ENCODE results near the gene SEMA5A. TPM values are rescaled to one million over a fixed set of nuclear protein-coding genes. Genes with fewer than 3 reads are reported as not detected.

The SEMA5A gene
- total RNA-seq, 1 donor from 2014 or later = 13.8 TPM

DNA sequence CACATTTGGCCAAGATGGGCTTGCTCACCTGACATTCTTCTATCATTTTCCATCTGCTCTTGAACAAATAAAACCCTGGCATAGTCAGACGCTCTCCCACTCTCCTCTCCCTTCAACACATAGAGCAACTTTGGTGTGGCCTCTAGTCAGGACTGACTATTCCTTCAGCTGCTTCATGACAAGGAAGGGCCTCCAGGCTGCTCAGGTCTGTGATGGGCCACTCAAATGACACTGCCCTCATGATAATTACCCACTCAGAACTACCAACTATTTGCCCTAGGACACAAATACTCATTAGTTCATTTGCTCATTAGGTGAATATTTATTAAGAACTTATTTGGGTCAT lies 376.3 kb downstream of the SEMA5A start:
- Histone ChIP-seq H2AFZ (ENCODE audit: low read depth, low read length) (no peak overlapping the region), H4K20me1 (ENCODE audit: insufficient read depth, low read length) (no peaks in the 10 kb centered on the region), H3K36me3 (ENCODE audit: insufficient read depth, low read length) (no peaks in the 10 kb centered on the region), H3K9me3 (ENCODE audit: insufficient read depth, low read depth, low read length) (no peaks in the 10 kb centered on the region), H3K27me3 (ENCODE audit: insufficient read depth, low read length) (no peaks in the 10 kb centered on the region), H3K4me1 (ENCODE audit: insufficient read depth, low read length) (peaks cover 7% of the 10 kb centered on the region), H3K4me2 (ENCODE audit: low read length) (no peak overlapping the region), H3K79me2 (ENCODE audit: insufficient read depth, low read length) (no peaks in the 10 kb centered on the region), H3K4me3 (ENCODE audit: insufficient read depth, low read depth, low read length) (no peak overlapping the region), H3K9ac (ENCODE audit: low read length) (no peak overlapping the region), H3K27ac (ENCODE audit: low read depth, low read length) (no peak overlapping the region)
- FAIRE-seq (no peak), DNase-seq (ENCODE audit: low read depth) (no peak)
- no peaks in the 10 kb centered on the region for H3K27me3 Mint-ChIP-seq (ENCODE audit: low read depth, unreplicated experiment)
- H3K36me3 Mint-ChIP-seq (ENCODE audit: low read depth, unreplicated experiment) = no peaks in the 10 kb centered on the region
- H3K9me3 Mint-ChIP-seq (ENCODE audit: unreplicated experiment) = peaks cover 5% of the 10 kb centered on the region
- no peak overlapping the region for H3K27ac Mint-ChIP-seq (ENCODE audit: unreplicated experiment)
- no peak for TF ChIP-seq EZH2 (IDR thresholded peaks at IDR 0.05; ENCODE audit: insufficient read depth, low read length)
- no peak for TF ChIP-seq CTCF (IDR thresholded peaks at IDR 0.05; ENCODE audit: insufficient read depth, low read depth, low read length)
- peaks cover 6% of the 10 kb centered on the region for H3K4me1 Mint-ChIP-seq (ENCODE audit: low read depth, unreplicated experiment)
- no peak overlapping the region for H3K4me3 Mint-ChIP-seq (ENCODE audit: unreplicated experiment)

- Histone ChIP-seq H4K20me1 (ENCODE audit: insufficient read depth, low read length) (no peaks in the 10 kb centered on the region), H3K9ac (ENCODE audit: low read length) (no peak overlapping the region), H3K4me1 (ENCODE audit: insufficient read depth, low read length) (peaks cover under 1% of the 10 kb centered on the region), H3K27me3 (ENCODE audit: insufficient read depth, low read length) (no peaks in the 10 kb centered on the region), H3K9me3 (ENCODE audit: insufficient read depth, low read depth, low read length) (no peaks in the 10 kb centered on the region), H3K4me3 (ENCODE audit: insufficient read depth, low read depth, low read length) (no peak overlapping the region), H2AFZ (ENCODE audit: low read depth, low read length) (no peak overlapping the region), H3K4me2 (ENCODE audit: low read length) (no peak overlapping the region), H3K36me3 (ENCODE audit: insufficient read depth, low read length) (no peaks in the 10 kb centered on the region), H3K27ac (ENCODE audit: low read depth, low read length) (no peak overlapping the region), H3K79me2 (ENCODE audit: insufficient read depth, low read length) (no peaks in the 10 kb centered on the region)
- FAIRE-seq (no peak), DNase-seq (ENCODE audit: low read depth) (peak; percentile 69)
- H3K4me1 Mint-ChIP-seq (ENCODE audit: low read depth, unreplicated experiment) = peaks cover under 1% of the 10 kb centered on the region
- TF ChIP-seq EZH2 (IDR thresholded peaks at IDR 0.05; ENCODE audit: insufficient read depth, low read length) (no peak), CTCF (IDR thresholded peaks at IDR 0.05; ENCODE audit: insufficient read depth, low read depth, low read length) (no peak)
- no peak overlapping the region for H3K27ac Mint-ChIP-seq (ENCODE audit: unreplicated experiment)
- H3K4me3 Mint-ChIP-seq (ENCODE audit: unreplicated experiment) = no peak overlapping the region
- no peaks in the 10 kb centered on the region for H3K27me3 Mint-ChIP-seq (ENCODE audit: low read depth, unreplicated experiment)
- H3K9me3 Mint-ChIP-seq (ENCODE audit: unreplicated experiment) = peaks cover 5% of the 10 kb centered on the region
- H3K36me3 Mint-ChIP-seq (ENCODE audit: low read depth, unreplicated experiment) = no peaks in the 10 kb centered on the region
Observed at GRCh38 chr5:9168791-9169556, 376.9 kb downstream of the SEMA5A start.

Data from astrocyte (in vitro differentiated cells and primary cell).